Glomerular visceral epithelial cell (primary cell): ENCODE measurements around the gene MRPL55.
A peak's percentile ranks its signal among the peaks of the same experiment; 100 is the strongest.
"Not testable (repeated sequence)": the region's sequence is repeated elsewhere in the genome, so short reads cannot be mapped to it uniquely, and the experiment has no call there.

Experiments
- DNase-seq: peaks from one replicate; pipeline ENCODE4 v3.0.0-alpha.2; 2016; ENCODE audit errors: extremely low spot score

MRPL55 gene

GRCh38 chr1:228122921-228123441 is 13.9 kb upstream of the MRPL55 start:
- DNase-seq: no peak

- DNase-seq: no peak
Observed at GRCh38 chr1:228120857-228121489, 11.9 kb upstream of the MRPL55 start.

GRCh38 chr1:228120351-228120750 is 11.3 kb upstream of the MRPL55 start:
- no peak for DNase-seq

GRCh38 chr1:228118040-228118439 is 8.9 kb upstream of the MRPL55 start:
- DNase-seq: no peak

- no peak for DNase-seq
Observed at GRCh38 chr1:228117335-228117734, 8.2 kb upstream of the MRPL55 start.

- DNase-seq: no peak
Observed at GRCh38 chr1:228114827-228115226, 5.7 kb upstream of the MRPL55 start.

- DNase-seq: no peak
Observed at GRCh38 chr1:228112617-228113016, 3.5 kb upstream of the MRPL55 start.

- no peak for DNase-seq
Observed at GRCh38 chr1:228112167-228112566, 3.1 kb upstream of the MRPL55 start.

GRCh38 chr1:228111315-228111714 is 2.2 kb upstream of the MRPL55 start:
- not testable (repeated sequence) for DNase-seq

GRCh38 chr1:228110556-228110955 is 1.5 kb upstream of the MRPL55 start:
- no peak for DNase-seq

GRCh38 chr1:228109962-228110488 is 926 bp upstream of the MRPL55 start:
- no peak for DNase-seq

GRCh38 chr1:228108742-228109072 is 392 bp downstream of the MRPL55 start:
- DNase-seq: no peak

- no peak for DNase-seq
Observed at GRCh38 chr1:228108055-228108690, 926 bp downstream of the MRPL55 start.

GRCh38 chr1:228107636-228108035 is 1.5 kb downstream of the MRPL55 start:
- DNase-seq: no peak

GRCh38 chr1:228106800-228107054 is 2.4 kb downstream of the MRPL55 start:
- no peak for DNase-seq

- DNase-seq: no peak
Observed at GRCh38 chr1:228105996-228106799, 2.9 kb downstream of the MRPL55 start.

GRCh38 chr1:228105270-228105995 is 3.7 kb downstream of the MRPL55 start:
- DNase-seq: no peak

GRCh38 chr1:228104526-228105269 is 4.4 kb downstream of the MRPL55 start:
- DNase-seq: no peak

GRCh38 chr1:228102791-228103620 is 6.1 kb downstream of the MRPL55 start, which contains the start of gene C1orf35:
Gene C1orf35 (minus strand): TSS chr1:228103325. CDS start chr1:228103227, 98 bp downstream.
- peak; percentile 91 for DNase-seq
